ENCODE measurements around the gene BRSK2. TPM values are rescaled to one million over a fixed set of nuclear protein-coding genes. Genes with fewer than 3 reads are reported as not detected.
"Not testable (repeated sequence)": the region's sequence is repeated elsewhere in the genome, so short reads cannot be mapped to it uniquely, and the experiment has no call there.

BRSK2 gene
- total RNA-seq, 1 donor from 2014 or later = 0.06 TPM

GRCh38 chr11:1408346-1408745 is 18.6 kb downstream of the BRSK2 start:
- no peak for DNase-seq (ENCODE audit: low read depth)
- H3K4me3 ChIP-seq (ENCODE audit: low read depth, low read length) = no peak overlapping the region
- no peak for TF ChIP-seq CTCF (conservative IDR thresholded peaks at IDR 0.05; ENCODE audit: low read depth, low read length)

- DNase-seq (ENCODE audit: low read depth) = no peak
- no peak overlapping the region for H3K4me3 ChIP-seq (ENCODE audit: low read depth, low read length)
- no peak for TF ChIP-seq CTCF (conservative IDR thresholded peaks at IDR 0.05; ENCODE audit: low read depth, low read length)
Measured at GRCh38 chr11:1409108-1409851, 19.5 kb downstream of the BRSK2 start.

- H3K4me3 ChIP-seq (ENCODE audit: low read depth, low read length); DNase-seq (ENCODE audit: low read depth): not testable (repeated sequence)
Measured at GRCh38 chr11:1409852-1410125, 20.1 kb downstream of the BRSK2 start.

GRCh38 chr11:1410366-1411291 is 20.9 kb downstream of the BRSK2 start:
- no peak for TF ChIP-seq CTCF (conservative IDR thresholded peaks at IDR 0.05; ENCODE audit: low read depth, low read length)
- no peak for DNase-seq (ENCODE audit: low read depth)
- H3K4me3 ChIP-seq (ENCODE audit: low read depth, low read length) = no peak overlapping the region

- no peak for DNase-seq (ENCODE audit: low read depth)
- no peak overlapping the region for H3K4me3 ChIP-seq (ENCODE audit: low read depth, low read length)
- TF ChIP-seq CTCF (conservative IDR thresholded peaks at IDR 0.05; ENCODE audit: low read depth, low read length) = no peak
Measured at GRCh38 chr11:1411301-1411700, 21.6 kb downstream of the BRSK2 start.

GRCh38 chr11:1411739-1412138 is 22.0 kb downstream of the BRSK2 start:
- not testable (repeated sequence) for DNase-seq (ENCODE audit: low read depth)

GRCh38 chr11:1412377-1413095 is 22.8 kb downstream of the BRSK2 start:
- DNase-seq (ENCODE audit: low read depth) = no peak
- no peak overlapping the region for H3K4me3 ChIP-seq (ENCODE audit: low read depth, low read length)
- TF ChIP-seq CTCF (conservative IDR thresholded peaks at IDR 0.05; ENCODE audit: low read depth, low read length) = no peak

More at GRCh38 chr11:1411739-1412138, 22.0 kb downstream of the BRSK2 start:
- not testable (repeated sequence) for H3K4me3 ChIP-seq (ENCODE audit: low read depth, low read length)
